Suppressor macrophage treated with lipopolysaccharide for 4 hours (primary cell): Measurements from ENCODE around the gene KRT14.
A peak's percentile ranks its signal among the peaks of the same experiment; 100 is the strongest.
"Not testable (repeated sequence)": the region's sequence is repeated elsewhere in the genome, so short reads cannot be mapped to it uniquely, and the experiment has no call there.

ENCODE experiments used
- DNase-seq: peaks from one replicate; pipeline ENCODE4 v3.0.0-alpha.2; 2020

The KRT14 gene

GRCh38 chr17:41586863-41587495, at the start of gene KRT14:
Gene KRT14 (minus strand): TSS chr17:41586895. CDS start chr17:41586834, 61 bp downstream.
- DNase-seq, result no peak

- no peak for DNase-seq
These were observed 48.7 kb upstream of the KRT14 start for GRCh38 chr17:41635121-41636097.

- no peak for DNase-seq
These were observed 47.9 kb upstream of the KRT14 start for GRCh38 chr17:41634639-41635038.

GRCh38 chr17:41633556-41634199, 47.0 kb upstream of the KRT14 start:
- no peak for DNase-seq

- DNase-seq, result no peak
These were observed 45.9 kb upstream of the KRT14 start for GRCh38 chr17:41632482-41633105.

GRCh38 chr17:41631898-41632285, 45.2 kb upstream of the KRT14 start:
- no peak for DNase-seq

- DNase-seq, result no peak
These were observed 44.6 kb upstream of the KRT14 start for GRCh38 chr17:41631025-41631897.

GRCh38 chr17:41629826-41630670, 43.4 kb upstream of the KRT14 start:
- peak; percentile 17 for DNase-seq

- DNase-seq, result no peak
These were observed 42.6 kb upstream of the KRT14 start for GRCh38 chr17:41629316-41629715.

GRCh38 chr17:41628621-41629255, 42.0 kb upstream of the KRT14 start:
- DNase-seq, result not testable (repeated sequence)

GRCh38 chr17:41628073-41628370, 41.3 kb upstream of the KRT14 start:
- DNase-seq, result not testable (repeated sequence)

- no peak for DNase-seq
These were observed 40.8 kb upstream of the KRT14 start for GRCh38 chr17:41627316-41628072.

- not testable (repeated sequence) for DNase-seq
These were observed 40.2 kb upstream of the KRT14 start for GRCh38 chr17:41626914-41627295.

- not testable (repeated sequence) for DNase-seq
These were observed 39.6 kb upstream of the KRT14 start for GRCh38 chr17:41626028-41626913.

- no peak for DNase-seq
These were observed 38.9 kb upstream of the KRT14 start for GRCh38 chr17:41625602-41626001.

GRCh38 chr17:41624208-41625101, 37.8 kb upstream of the KRT14 start, which contains the start of gene KRT17:
Gene KRT17 (minus strand): TSS chr17:41624575. CDS start chr17:41624509, 66 bp downstream.
- DNase-seq, result peak; percentile 7

GRCh38 chr17:41623184-41623861, 36.6 kb upstream of the KRT14 start:
- DNase-seq, result not testable (repeated sequence)
